ENCODE results near the gene EXOC4.

The EXOC4 gene

GRCh38 chr7:133937786-133938185, 684.9 kb downstream of the EXOC4 start:
- DNase-seq = no peak
- intact Hi-C loops (cut with DNase I) = no loop called here

GRCh38 chr7:133940368-133940767, 687.5 kb downstream of the EXOC4 start:
- DNase-seq = no peak
- intact Hi-C loops (cut with DNase I) = no loop called here

GRCh38 chr7:133941496-133941895, 688.6 kb downstream of the EXOC4 start:
- DNase-seq = no peak
- intact Hi-C loops (cut with DNase I) = no loop called here

- intact Hi-C loops (cut with DNase I) = no loop called here
- no peak for DNase-seq
These were observed 692.6 kb downstream of the EXOC4 start for GRCh38 chr7:133945497-133945896.

- no peak for DNase-seq
- intact Hi-C loops (cut with DNase I) = no loop called here
These were observed 694.8 kb downstream of the EXOC4 start for GRCh38 chr7:133947458-133948254.

GRCh38 chr7:133948588-133948987, 695.7 kb downstream of the EXOC4 start:
- no peak for DNase-seq
- intact Hi-C loops (cut with DNase I) = no loop called here

GRCh38 chr7:133950855-133951254, 698.0 kb downstream of the EXOC4 start:
- DNase-seq = peak in 3 of 10 donors; percentile 5 to 76 (median 71)
- intact Hi-C loops (cut with DNase I) = no loop called here

GRCh38 chr7:133955208-133955607, 702.3 kb downstream of the EXOC4 start:
- intact Hi-C loops (cut with DNase I) = no loop called here
- DNase-seq = no peak

GRCh38 chr7:133957845-133958244, 705.0 kb downstream of the EXOC4 start:
- no peak for DNase-seq
- intact Hi-C loops (cut with DNase I) = no loop called here

- DNase-seq = no peak
- intact Hi-C loops (cut with DNase I) = no loop called here
These were observed 705.9 kb downstream of the EXOC4 start for GRCh38 chr7:133958822-133959221.

- intact Hi-C loops (cut with DNase I) = no loop called here
These were observed 706.6 kb downstream of the EXOC4 start for GRCh38 chr7:133959505-133959904.

GRCh38 chr7:133961724-133962123, 708.8 kb downstream of the EXOC4 start:
- DNase-seq = no peak
- intact Hi-C loops (cut with DNase I) = no loop called here

More at GRCh38 chr7:133959505-133959904, 706.6 kb downstream of the EXOC4 start:
- DNase-seq = no peak

- intact Hi-C loops (cut with DNase I) = no loop called here
- DNase-seq = no peak
These were observed 709.8 kb downstream of the EXOC4 start for GRCh38 chr7:133962646-133963045.

GRCh38 chr7:133963629-133964028, 710.8 kb downstream of the EXOC4 start:
- no peak for DNase-seq
- intact Hi-C loops (cut with DNase I) = no loop called here

- intact Hi-C loops (cut with DNase I) = no loop called here
- DNase-seq = no peak
These were observed 718.7 kb downstream of the EXOC4 start for GRCh38 chr7:133971625-133972024.

- no peak for DNase-seq
- intact Hi-C loops (cut with DNase I) = no loop called here
These were observed 720.8 kb downstream of the EXOC4 start for GRCh38 chr7:133973710-133974109.

GRCh38 chr7:133975130-133975529, 722.3 kb downstream of the EXOC4 start:
- no peak for DNase-seq
- intact Hi-C loops (cut with DNase I) = no loop called here

GRCh38 chr7:133976140-133976539, 723.3 kb downstream of the EXOC4 start:
- intact Hi-C loops (cut with DNase I) = no loop called here
- DNase-seq = no peak

GRCh38 chr7:133977409-133978274, 724.8 kb downstream of the EXOC4 start:
- no peak for DNase-seq
- intact Hi-C loops (cut with DNase I) = no loop called here

- intact Hi-C loops (cut with DNase I) = no loop called here
- peak in 1 of 10 donors; percentile 11 for DNase-seq
These were observed 725.8 kb downstream of the EXOC4 start for GRCh38 chr7:133978502-133979295.

GRCh38 chr7:133980804-133981203, 727.9 kb downstream of the EXOC4 start:
- intact Hi-C loops (cut with DNase I) = no loop called here
- no peak for DNase-seq

Measured in posterior cingulate gyrus (tissue), 11 donors.